B cell (primary cell): Measurements from ENCODE around the gene FHIT.

Source experiments
- EZH2 ChIP-seq: IDR thresholded peaks from 2 replicates; pipeline ENCODE4 v1.6.1; 2012; ENCODE audit warnings: borderline replicate concordance, low read depth, mild to moderate bottlenecking, moderate library complexity, low read length; ENCODE audit not compliant: insufficient read depth, poor library complexity, severe bottlenecking
- TF ChIP-seq, protein P1 (sequence below): fragments of 200-600 bp; IDR thresholded peaks from one replicate; pipeline ENCODE4 v1.8.0; 2022; ENCODE audit warnings: antibody characterized with exemption, mild to moderate bottlenecking

DNA sequence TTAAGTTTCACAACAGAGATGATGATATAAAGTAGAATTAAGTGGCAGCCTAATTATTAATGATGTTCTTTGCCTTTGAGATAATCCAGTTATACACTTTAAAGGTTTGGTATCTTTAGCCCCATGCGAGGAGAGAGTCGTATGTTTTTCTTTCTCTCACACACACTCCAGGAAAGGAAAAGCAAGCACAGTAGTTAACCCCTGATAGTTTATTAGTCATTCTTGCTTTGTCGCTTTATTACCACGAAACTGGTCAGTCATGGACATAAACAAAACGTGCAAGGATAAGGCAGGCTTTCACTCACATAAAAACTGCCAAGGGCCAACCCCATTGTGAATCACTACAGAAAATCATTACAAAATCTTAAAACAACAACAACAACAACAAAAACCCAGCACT is 866.9 kb downstream of the FHIT start:
- TF ChIP-seq, protein P1, sequence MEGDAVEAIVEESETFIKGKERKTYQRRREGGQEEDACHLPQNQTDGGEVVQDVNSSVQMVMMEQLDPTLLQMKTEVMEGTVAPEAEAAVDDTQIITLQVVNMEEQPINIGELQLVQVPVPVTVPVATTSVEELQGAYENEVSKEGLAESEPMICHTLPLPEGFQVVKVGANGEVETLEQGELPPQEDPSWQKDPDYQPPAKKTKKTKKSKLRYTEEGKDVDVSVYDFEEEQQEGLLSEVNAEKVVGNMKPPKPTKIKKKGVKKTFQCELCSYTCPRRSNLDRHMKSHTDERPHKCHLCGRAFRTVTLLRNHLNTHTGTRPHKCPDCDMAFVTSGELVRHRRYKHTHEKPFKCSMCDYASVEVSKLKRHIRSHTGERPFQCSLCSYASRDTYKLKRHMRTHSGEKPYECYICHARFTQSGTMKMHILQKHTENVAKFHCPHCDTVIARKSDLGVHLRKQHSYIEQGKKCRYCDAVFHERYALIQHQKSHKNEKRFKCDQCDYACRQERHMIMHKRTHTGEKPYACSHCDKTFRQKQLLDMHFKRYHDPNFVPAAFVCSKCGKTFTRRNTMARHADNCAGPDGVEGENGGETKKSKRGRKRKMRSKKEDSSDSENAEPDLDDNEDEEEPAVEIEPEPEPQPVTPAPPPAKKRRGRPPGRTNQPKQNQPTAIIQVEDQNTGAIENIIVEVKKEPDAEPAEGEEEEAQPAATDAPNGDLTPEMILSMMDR = no peak
- no peak for TF ChIP-seq EZH2
